GM12801 (cell line): ENCODE data around the gene RREB1.

ENCODE experiments used
- CTCF ChIP-seq: IDR thresholded peaks from one replicate; pipeline ENCODE4 v1.5.1; 2011; ENCODE audit warnings: control low read depth; ENCODE audit not compliant: insufficient read length; ENCODE audit errors: extremely low read depth

The RREB1 gene

GRCh38 chr6:7129360-7129759 is 21.6 kb downstream of the RREB1 start:
- no peak for TF ChIP-seq CTCF

- TF ChIP-seq CTCF = no peak
Measured at GRCh38 chr6:7129784-7130569, 22.2 kb downstream of the RREB1 start.

GRCh38 chr6:7131390-7131789 is 23.6 kb downstream of the RREB1 start:
- no peak for TF ChIP-seq CTCF

GRCh38 chr6:7132398-7133035 is 24.8 kb downstream of the RREB1 start:
- TF ChIP-seq CTCF = no peak

GRCh38 chr6:7134999-7135745 is 27.4 kb downstream of the RREB1 start:
- no peak for TF ChIP-seq CTCF

- TF ChIP-seq CTCF = no peak
Measured at GRCh38 chr6:7135755-7136154, 28.0 kb downstream of the RREB1 start.

- TF ChIP-seq CTCF = no peak
Measured at GRCh38 chr6:7136859-7137334, 29.1 kb downstream of the RREB1 start.
